Heart right ventricle (tissue), 16 donors: ENCODE data around the gene BTBD3. TPM values are rescaled to one million over a fixed set of nuclear protein-coding genes. Genes with fewer than 3 reads are reported as not detected.

Experiments
- ATAC-seq, 8 donors: fragments of 200-7000 bp; cut with Tn5 transposase; one replicate each; pipeline ENCODE4 v1.9.1; 2020; ENCODE audit warnings: mild to moderate bottlenecking in 8 of 8, moderate library complexity in 8 of 8, moderate number of reproducible peaks in 1 of 8
- DNase-seq, 2 donors: peaks; one replicate each; pipeline ENCODE4 v3.0.0-alpha.2; 2020
- H3K27ac ChIP-seq, 10 donors: fragments of 200-600 bp; sonication (generic) in 2 of 10; one replicate each; pipeline versions ENCODE4 v1.5.0 to v1.8.0; 2020 to 2022; ENCODE audit warnings: mild to moderate bottlenecking in 3 of 10
- H3K27me3 ChIP-seq, 7 donors: fragments of 200-600 bp; one replicate each; pipeline ENCODE4 v1.8.0; 2021 to 2022; ENCODE audit warnings: mild to moderate bottlenecking in 2 of 7
- H3K36me3 ChIP-seq, 9 donors: fragments of 200-600 bp; sonication (generic) in 1 of 9; one replicate each; pipeline versions ENCODE4 v1.5.0 to v1.8.0; 2020 to 2022; ENCODE audit warnings: mild to moderate bottlenecking in 2 of 9
- H3K4me1 ChIP-seq, 9 donors: fragments of 200-600 bp; sonication (generic) in 1 of 9; one replicate each; pipeline versions ENCODE4 v1.5.0 to v1.8.0; 2020 to 2022; ENCODE audit warnings: mild to moderate bottlenecking in 4 of 9
- H3K4me3 ChIP-seq, 10 donors: fragments of 200-600 bp; sonication (generic) in 2 of 10; one replicate each; pipeline versions ENCODE4 v1.5.0 to v1.8.0; 2020 to 2022; ENCODE audit warnings: mild to moderate bottlenecking in 7 of 10, moderate library complexity in 2 of 10
- H3K9me3 ChIP-seq, 11 donors: fragments of 200-600 bp in 10 of 11; sonication (generic) in 2 of 11; one replicate each; pipeline versions ENCODE4 v1.5.0 to v1.8.0; 2013 to 2022; ENCODE audit warnings: mild to moderate bottlenecking in 2 of 11, control low read depth in 1 of 11, moderate library complexity in 1 of 11
- WGBS, 2 donors: extraction: QIAGEN DNeasy Blood & Tissue Kit; methylation state at CpG; one replicate each; pipeline ENCODE4 v1.1.7; 2013; ENCODE audit warnings: inconsistent platforms in 1 of 2; 5-methylcytosine and 5-hydroxymethylcytosine counted together
- intact Hi-C, 10 donors: fragments of 100-400 bp; cut with DNase I; formaldehyde crosslinking; loops; one replicate each; pipeline versions ENCODE4 v1.11.1 to v1.14.2; 2022
- polyA plus RNA-seq, 2 donors: library from polyadenylated mRNA; stranded (reverse); fragments of 200-250 nt; gene quantifications; one replicate each; pipeline ENCODE4 v1.2.3, GENCODE V29; 2013
- total RNA-seq, 10 donors: library from RNA; stranded (reverse); fragmentation: NEBNext Ultra II Directional in 3 of 10; extraction: Animal tissue kit (Norgen Biotek cat#: 25700) in 3 of 10; gene quantifications; one replicate each; pipeline versions ENCODE4 v1.2.1 to v1.2.4, GENCODE V29; 2021 to 2023
- TF ChIP-seq, protein P1 (sequence below), 9 donors: fragments of 200-600 bp; sonication (generic) in 2 of 9; IDR thresholded peaks; one replicate each; pipeline versions ENCODE4 v1.5.0 to v1.8.0; 2021 to 2022; ENCODE audit warnings: antibody characterized with exemption in 9 of 9, mild to moderate bottlenecking in 5 of 9, moderate library complexity in 1 of 9
- donor health status: Arrhythmogenic right ventricular cardiomyopathy.
- donor health status: ischemic (EF 13 %, LVEDD 7.1; RV severe dilation, severe dysfunction).
- donor health status: healthy with polysubstance abuse.
- donor health status: DM: no; HTN: yes; CAD: no.
- donor health status: DM: no; HTN: no; CAD: no.
- donor health status: ischemic (EF 25% LVEDD 6.9; RV normal size, moderate dysfunction).
- donor health status: ischemic (EF 25% LVEDD 5.7; RV mildly dilated, moderate dysfunction).
- donor health status: healthy.
- donor health status: DM: yes; HTN: yes; CAD: no.
- donor health status: Ischemic cardiomyopathy.
- donor health status: ischemic (EF 35%, LVEDD 5.7; RV mildly dilated, moderate dysfunction).
- donor health status: nonischemic (EF 11% LVEDD 7.7; RV severe dilation, severe dysfunction).
- donor health status: DM: yes; HTN: yes; CAD: no.
- donor health status: PGD.
- donor health status: ischemic (EF 29% LVEDD 5.4; RV normal size, mild dysfunction).
- donor health status: nonischemic (EF 23%, LVEDD 6.1; RV moderate dilation, normal function).

Gene BTBD3
- total and polyA plus RNA-seq, 12 donors, result 10.2 to 29.8 (median 23.0) TPM

DNA sequence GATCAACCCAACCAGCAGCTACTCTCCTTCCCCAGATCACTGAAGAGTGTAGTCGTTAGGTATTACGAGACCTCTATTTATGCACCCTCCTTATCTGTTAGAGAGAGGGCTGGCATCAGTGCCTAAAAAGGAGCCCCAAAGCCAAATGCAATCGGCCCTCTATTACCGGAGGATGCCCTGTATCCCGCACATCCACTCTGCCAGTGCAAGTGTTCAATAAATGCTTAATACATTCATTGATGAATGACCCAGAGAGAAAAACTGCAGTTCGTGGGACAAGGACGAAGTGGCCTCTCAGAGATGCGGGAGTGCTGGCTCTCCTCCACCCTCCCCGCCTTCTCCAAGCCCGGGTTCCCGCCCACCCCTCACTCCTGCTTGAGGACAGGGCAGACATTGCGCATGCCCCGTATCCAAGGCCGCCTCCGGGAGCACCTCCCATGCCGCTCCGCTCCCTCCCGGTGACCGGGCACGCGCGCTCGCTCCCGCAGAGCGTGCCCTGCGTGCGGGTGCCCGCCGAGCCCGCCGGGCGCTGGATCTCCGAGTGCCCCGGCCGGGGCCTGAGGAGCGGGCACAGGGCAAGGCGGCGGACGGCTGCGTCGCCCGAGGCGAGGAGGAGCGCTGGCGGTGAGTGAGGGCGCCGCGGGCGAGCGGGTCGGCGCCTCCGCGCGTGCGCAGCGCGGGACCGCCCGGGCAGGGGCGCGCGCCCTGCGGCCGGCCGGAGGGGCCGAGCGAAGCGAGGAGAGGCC is 27.2 kb upstream of the BTBD3 start:
- peak overlapping the region; percentile 77 to 97 (median 94) for H3K27ac ChIP-seq
- no peaks in the 10 kb centered on the region for H3K9me3 ChIP-seq
- peaks cover 0 to 42% (median 27%) of the 10 kb centered on the region in 9 donors for H3K4me1 ChIP-seq
- DNase-seq (peak; percentile 90 to 92), ATAC-seq (peak; percentile 92 to 99 (median 96))
- TF ChIP-seq, protein P1, sequence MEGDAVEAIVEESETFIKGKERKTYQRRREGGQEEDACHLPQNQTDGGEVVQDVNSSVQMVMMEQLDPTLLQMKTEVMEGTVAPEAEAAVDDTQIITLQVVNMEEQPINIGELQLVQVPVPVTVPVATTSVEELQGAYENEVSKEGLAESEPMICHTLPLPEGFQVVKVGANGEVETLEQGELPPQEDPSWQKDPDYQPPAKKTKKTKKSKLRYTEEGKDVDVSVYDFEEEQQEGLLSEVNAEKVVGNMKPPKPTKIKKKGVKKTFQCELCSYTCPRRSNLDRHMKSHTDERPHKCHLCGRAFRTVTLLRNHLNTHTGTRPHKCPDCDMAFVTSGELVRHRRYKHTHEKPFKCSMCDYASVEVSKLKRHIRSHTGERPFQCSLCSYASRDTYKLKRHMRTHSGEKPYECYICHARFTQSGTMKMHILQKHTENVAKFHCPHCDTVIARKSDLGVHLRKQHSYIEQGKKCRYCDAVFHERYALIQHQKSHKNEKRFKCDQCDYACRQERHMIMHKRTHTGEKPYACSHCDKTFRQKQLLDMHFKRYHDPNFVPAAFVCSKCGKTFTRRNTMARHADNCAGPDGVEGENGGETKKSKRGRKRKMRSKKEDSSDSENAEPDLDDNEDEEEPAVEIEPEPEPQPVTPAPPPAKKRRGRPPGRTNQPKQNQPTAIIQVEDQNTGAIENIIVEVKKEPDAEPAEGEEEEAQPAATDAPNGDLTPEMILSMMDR (IDR thresholded peaks at IDR 0.05), result peak in 1 of 9 donors; percentile 18
- H3K27me3 ChIP-seq, result no peaks in the 10 kb centered on the region
- 0 to 1% methylated on average over 68 to 69 of the region's 69 CpGs for whole genome bisulfite sequencing, 2 donors
- intact Hi-C loops, result loop anchor here in 3 of 10 donors (10.0 kb wide), 3 partner anchors 216 to 1456 kb away; partner anchors contain the start of genes MKKS (in 1 of the 3) and SLX4IP (in 1 of the 3)
- H3K4me3 ChIP-seq, result peak overlapping the region; percentile 45 to 94 (median 75)
- H3K36me3 ChIP-seq, result no peaks in the 10 kb centered on the region

DNA sequence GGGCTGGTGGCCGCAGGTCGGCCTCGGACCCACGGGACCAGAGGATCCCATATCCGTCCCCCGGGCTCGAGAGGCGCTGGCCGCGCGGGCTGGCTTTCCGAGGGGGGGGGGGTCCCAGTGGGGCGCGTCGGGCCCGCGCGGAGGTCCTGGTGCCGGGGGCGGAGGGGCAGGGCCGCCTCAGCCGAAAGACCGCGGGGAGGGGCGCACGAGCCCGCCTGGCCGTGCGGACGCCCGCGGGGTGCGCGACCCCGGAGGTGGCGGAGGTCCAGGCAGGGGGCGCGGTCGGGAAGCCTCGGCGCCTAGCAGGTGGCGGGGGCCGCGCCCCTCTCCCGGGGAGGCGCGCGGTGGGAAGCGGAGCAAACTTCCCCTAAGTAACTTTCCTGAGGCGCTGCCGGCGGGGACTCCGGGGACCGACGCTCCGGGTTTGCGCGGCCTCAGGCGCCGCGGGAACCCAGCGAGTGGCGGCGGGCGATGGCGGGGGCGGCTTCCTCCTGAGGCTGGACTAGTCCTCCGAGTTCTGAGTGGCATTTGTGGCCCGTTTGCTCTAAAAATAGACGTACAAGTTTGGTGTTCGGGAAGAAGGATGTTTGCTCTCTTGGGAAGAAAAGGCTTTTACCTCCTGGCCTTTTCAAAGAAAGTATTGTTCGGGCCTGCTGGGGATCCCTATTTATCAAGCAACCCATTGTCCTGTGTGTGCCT is 26.5 kb upstream of the BTBD3 start:
- Histone ChIP-seq H3K27me3 (no peaks in the 10 kb centered on the region), H3K4me1 (peaks cover 0 to 49% (median 31%) of the 10 kb centered on the region in 9 donors), H3K36me3 (no peaks in the 10 kb centered on the region), H3K27ac (peak overlapping the region; percentile 77 to 97 (median 94)), H3K9me3 (no peaks in the 10 kb centered on the region), H3K4me3 (peak overlapping the region; percentile 45 to 94 (median 75))
- ATAC-seq, result peak; percentile 65 to 80 (median 69)
- 0 to 1% methylated on average over 44 to 72 of the region's 72 CpGs for WGBS, 2 donors
- DNase-seq, result peak; percentile 64 to 70
- intact Hi-C loops, result loop anchor here in 3 of 10 donors (10.0 kb wide), 3 partner anchors 216 to 1456 kb away; partner anchors contain the start of genes MKKS (in 1 of the 3) and SLX4IP (in 1 of the 3)
- TF ChIP-seq, protein P1 (IDR thresholded peaks at IDR 0.05), result peak in 2 of 9 donors; percentile 17 to 29

DNA sequence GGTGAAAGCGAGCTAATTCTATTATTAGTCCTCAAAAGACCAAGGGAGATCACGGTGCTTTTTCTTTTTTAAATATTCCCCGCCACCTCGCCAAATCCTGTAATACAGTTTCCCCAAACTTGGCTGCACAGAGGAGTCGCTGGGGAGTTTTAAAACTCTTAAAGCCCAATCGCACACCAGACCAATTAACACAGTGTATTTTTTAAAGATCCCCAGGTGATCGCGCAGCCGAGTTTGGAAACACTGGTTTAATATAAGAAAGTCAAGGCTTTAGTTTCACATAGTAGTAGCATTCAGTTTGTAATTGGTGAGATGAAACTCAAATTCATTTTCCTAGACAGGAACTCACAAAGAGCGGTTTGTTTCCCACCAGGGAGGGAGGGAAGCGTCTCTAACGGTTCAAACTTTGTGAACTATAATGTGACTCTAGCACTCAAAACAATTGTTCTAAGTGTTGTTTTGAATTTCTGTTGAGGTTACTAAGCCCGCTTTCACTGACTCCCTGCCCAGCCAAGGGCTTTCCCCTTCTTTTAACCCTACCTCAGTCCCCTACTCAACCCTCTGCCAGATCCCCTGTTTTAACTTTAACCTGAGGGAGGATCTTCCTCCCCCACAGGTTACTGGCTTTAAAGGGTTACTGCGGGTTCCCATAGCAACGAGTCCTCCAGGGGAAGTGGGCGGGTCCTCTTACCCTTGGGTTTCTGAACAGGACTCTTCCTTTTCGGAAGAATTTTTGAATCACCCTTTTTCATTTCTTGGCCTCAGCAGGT is 25.7 kb upstream of the BTBD3 start:
- WGBS, 2 donors, result 0% methylated on average over 17 of the region's 17 CpGs
- TF ChIP-seq, protein P1 (IDR thresholded peaks at IDR 0.05), result no peak
- ATAC-seq, result peak in 6 of 8 donors; percentile 21 to 75 (median 48)
- H3K4me3 ChIP-seq, result peak overlapping the region; percentile 45 to 94 (median 75)
- H3K27ac ChIP-seq, result peak overlapping the region; percentile 77 to 97 (median 94)
- no peaks in the 10 kb centered on the region for H3K27me3 ChIP-seq
- H3K4me1 ChIP-seq, result peaks cover 0 to 55% (median 31%) of the 10 kb centered on the region in 9 donors
- H3K36me3 ChIP-seq, result no peaks in the 10 kb centered on the region
- peak; percentile 36 to 81 for DNase-seq
- H3K9me3 ChIP-seq, result no peaks in the 10 kb centered on the region
- intact Hi-C loops, result loop anchor here in 3 of 10 donors (2.0 to 10.0 kb wide), 4 partner anchors 25 to 1457 kb away; partner anchors contain the start of genes BTBD3 (in 1 of the 3), MKKS (in 1 of the 3) and SLX4IP (in 1 of the 3)
